H9 (cell line): ENCODE measurements around the gene GCK. TPM values are rescaled to one million over a fixed set of nuclear protein-coding genes. Genes with fewer than 3 reads are reported as not detected.
A peak's percentile ranks its signal among the peaks of the same experiment; 100 is the strongest.

Experiments
- DNase-seq: peaks from one replicate; pipeline ENCODE4 v3.0.0-alpha.2; 2017
- H2AFZ ChIP-seq: one replicate; pipeline ENCODE4 v1.6.1; 2013; ENCODE audit warnings: mild to moderate bottlenecking, low read length, control low read depth, moderate library complexity
- H2AK5ac ChIP-seq: 2 replicates; pipeline ENCODE4 v1.6.1; 2013; ENCODE audit warnings: low read length, control low read depth, mixed read lengths; ENCODE audit not compliant: insufficient read length
- H2BK120ac ChIP-seq: one replicate; pipeline ENCODE4 v1.6.1; 2013; ENCODE audit warnings: low read depth, mild to moderate bottlenecking, low read length, control low read depth, inconsistent platforms; ENCODE audit not compliant: poor library complexity, severe bottlenecking
- H2BK12ac ChIP-seq: 2 replicates; pipeline ENCODE4 v1.6.1; 2013; ENCODE audit warnings: low read length, control low read depth, mixed read lengths, low read depth; ENCODE audit not compliant: insufficient read length
- H2BK15ac ChIP-seq: 2 replicates; pipeline ENCODE4 v1.6.1; 2013; ENCODE audit warnings: low read depth, low read length, control low read depth
- H2BK20ac ChIP-seq: one replicate; pipeline ENCODE4 v1.6.1; 2013; ENCODE audit warnings: low read depth, mild to moderate bottlenecking, low read length, control low read depth, inconsistent platforms; ENCODE audit not compliant: poor library complexity, severe bottlenecking
- H2BK5ac ChIP-seq: 2 replicates; pipeline ENCODE4 v1.6.1; 2013; ENCODE audit warnings: low read length, control low read depth, mixed read lengths; ENCODE audit not compliant: insufficient read length
- H3K14ac ChIP-seq: 2 replicates; pipeline ENCODE4 v1.6.1; 2013; ENCODE audit warnings: low read length, control low read depth; ENCODE audit not compliant: insufficient read depth
- H3K18ac ChIP-seq: 2 replicates; pipeline ENCODE4 v1.6.1; 2013; ENCODE audit warnings: low read depth, mild to moderate bottlenecking, mixed read lengths, low read length, control low read depth; ENCODE audit not compliant: insufficient read length
- H3K23ac ChIP-seq: 2 replicates; pipeline ENCODE4 v1.6.1; 2013; ENCODE audit warnings: low read length, control low read depth, mixed read lengths, low read depth; ENCODE audit not compliant: insufficient read length
- H3K23me2 ChIP-seq: 2 replicates; pipeline ENCODE4 v1.6.1; 2013; ENCODE audit warnings: low read depth, mild to moderate bottlenecking, mixed read lengths, low read length, control low read depth; ENCODE audit not compliant: insufficient read length, poor library complexity, severe bottlenecking
- H3K27ac ChIP-seq: 2 replicates; pipeline ENCODE4 v1.5.1; 2013; ENCODE audit warnings: low read length, control low read depth, mixed read lengths, low read depth; ENCODE audit not compliant: insufficient read length
- H3K27me3 ChIP-seq: 2 replicates; pipeline ENCODE4 v1.6.1; 2013; ENCODE audit warnings: low read length, control low read depth, inconsistent platforms; ENCODE audit not compliant: insufficient read depth
- H3K4ac ChIP-seq: 2 replicates; pipeline ENCODE4 v1.6.1; 2013; ENCODE audit warnings: low read depth, mild to moderate bottlenecking, control low read depth, inconsistent platforms, low read length, moderate library complexity
- H3K4me1 ChIP-seq: 2 replicates; pipeline ENCODE4 v1.6.1; 2013; ENCODE audit warnings: low read length, control low read depth, inconsistent platforms; ENCODE audit not compliant: insufficient read depth
- H3K4me2 ChIP-seq: 2 replicates; pipeline ENCODE4 v1.6.1; 2013; ENCODE audit warnings: low read length, control low read depth, mixed read lengths; ENCODE audit not compliant: insufficient read length, insufficient read depth
- H3K56ac ChIP-seq: 2 replicates; pipeline ENCODE4 v1.6.1; 2013; ENCODE audit warnings: low read depth, mild to moderate bottlenecking, mixed read lengths, low read length, control low read depth; ENCODE audit not compliant: insufficient read length
- H3K79me1 ChIP-seq: 2 replicates; pipeline ENCODE4 v1.6.1; 2013; ENCODE audit warnings: low read depth, mild to moderate bottlenecking, moderate library complexity, low read length, control low read depth, inconsistent platforms; ENCODE audit not compliant: insufficient read depth, poor library complexity, severe bottlenecking
- H3K79me2 ChIP-seq: 2 replicates; pipeline ENCODE4 v1.6.1; 2013; ENCODE audit warnings: low read length, control low read depth, inconsistent platforms; ENCODE audit not compliant: insufficient read depth
- H3K9ac ChIP-seq: 2 replicates; pipeline ENCODE4 v1.6.1; 2013; ENCODE audit warnings: low read length, control low read depth, mixed read lengths; ENCODE audit not compliant: insufficient read length; ENCODE audit errors: extremely low read depth
- H3K9me3 ChIP-seq: one replicate; pipeline ENCODE4 v1.6.1; 2013; ENCODE audit warnings: low read depth, low read length, inconsistent platforms; ENCODE audit not compliant: control insufficient read depth
- H3T11ph ChIP-seq: one replicate; pipeline ENCODE4 v1.6.1; 2013; ENCODE audit warnings: mild to moderate bottlenecking, low read length, control low read depth, inconsistent platforms
- H4K20me1 ChIP-seq: one replicate; pipeline ENCODE4 v1.6.1; 2013; ENCODE audit not compliant: control insufficient read depth, insufficient read length, insufficient read depth
- H4K5ac ChIP-seq: 2 replicates; pipeline ENCODE4 v1.6.1; 2013; ENCODE audit warnings: low read depth, mild to moderate bottlenecking, mixed read lengths, low read length, control low read depth; ENCODE audit not compliant: insufficient read length
- H4K8ac ChIP-seq: replicated peaks from 2 replicates; pipeline ENCODE4 v1.6.1; 2013; ENCODE audit warnings: low read length, control low read depth, mixed read lengths, low read depth; ENCODE audit not compliant: insufficient read length
- H4K91ac ChIP-seq: 2 replicates; pipeline ENCODE4 v1.6.1; 2013; ENCODE audit warnings: low read depth, mild to moderate bottlenecking, moderate library complexity, mixed read lengths, low read length, control low read depth; ENCODE audit not compliant: insufficient read length
- H3K27ac Mint-ChIP-seq, 3 experiments: 2 replicates in 2 of 3; 3 replicates in 1 of 3; pipeline ENCODE4 v1.8.0; 2020 to 2021; ENCODE audit warnings: mixed read lengths in 3 of 3, mild to moderate bottlenecking in 1 of 3, moderate library complexity in 1 of 3
- H3K27me3 Mint-ChIP-seq: 2 replicates; pipeline ENCODE4 v1.8.0; 2021; ENCODE audit warnings: low read depth, mild to moderate bottlenecking, moderate library complexity, mixed read lengths
- H3K36me3 Mint-ChIP-seq, 3 experiments: 2 replicates in 2 of 3; 3 replicates in 1 of 3; pipeline ENCODE4 v1.8.0; 2020 to 2021; ENCODE audit warnings: low read depth in 3 of 3, mixed read lengths in 3 of 3; ENCODE audit not compliant: insufficient read depth in 1 of 3
- H3K4me1 Mint-ChIP-seq, 2 experiments: 2 replicates each; pipeline ENCODE4 v1.8.0; 2020; ENCODE audit warnings: mixed read lengths in 2 of 2
- H3K4me3 Mint-ChIP-seq, 2 experiments: 2 replicates in 1 of 2; 3 replicates in 1 of 2; pipeline ENCODE4 v1.8.0; 2020 to 2021; ENCODE audit warnings: mild to moderate bottlenecking in 2 of 2, mixed read lengths in 2 of 2, moderate library complexity in 1 of 2
- H3K9me3 Mint-ChIP-seq, 2 experiments: 2 replicates in 1 of 2; 3 replicates in 1 of 2; pipeline ENCODE4 v1.8.0; 2020; ENCODE audit warnings: mild to moderate bottlenecking in 2 of 2, mixed read lengths in 2 of 2, moderate library complexity in 1 of 2
- WGBS: extraction: QIAGEN DNeasy Blood & Tissue Kit; methylation state at CpG from one replicate; pipeline ENCODE4 v1.1.7; 2013; ENCODE audit warnings: missing lambda C conversion rate, low lambda C conversion rate, mixed read lengths; ENCODE audit not compliant: insufficient read length; ENCODE audit errors: extremely low coverage; 5-methylcytosine and 5-hydroxymethylcytosine counted together
- total RNA-seq: library from RNA; stranded (reverse); gene quantifications from 2 replicates; pipeline ENCODE4 v1.2.1, GENCODE V29; 2021
- TF ChIP-seq, protein P1 (sequence below): fragments of 200-600 bp; sonication (generic); conservative IDR thresholded peaks from 3 replicates; pipeline ENCODE4 v1.8.0; 2021; ENCODE audit warnings: antibody characterized with exemption, mild to moderate bottlenecking

The GCK gene
- total RNA-seq, 1 experiment from 2014 or later, result 0.98 TPM

DNA sequence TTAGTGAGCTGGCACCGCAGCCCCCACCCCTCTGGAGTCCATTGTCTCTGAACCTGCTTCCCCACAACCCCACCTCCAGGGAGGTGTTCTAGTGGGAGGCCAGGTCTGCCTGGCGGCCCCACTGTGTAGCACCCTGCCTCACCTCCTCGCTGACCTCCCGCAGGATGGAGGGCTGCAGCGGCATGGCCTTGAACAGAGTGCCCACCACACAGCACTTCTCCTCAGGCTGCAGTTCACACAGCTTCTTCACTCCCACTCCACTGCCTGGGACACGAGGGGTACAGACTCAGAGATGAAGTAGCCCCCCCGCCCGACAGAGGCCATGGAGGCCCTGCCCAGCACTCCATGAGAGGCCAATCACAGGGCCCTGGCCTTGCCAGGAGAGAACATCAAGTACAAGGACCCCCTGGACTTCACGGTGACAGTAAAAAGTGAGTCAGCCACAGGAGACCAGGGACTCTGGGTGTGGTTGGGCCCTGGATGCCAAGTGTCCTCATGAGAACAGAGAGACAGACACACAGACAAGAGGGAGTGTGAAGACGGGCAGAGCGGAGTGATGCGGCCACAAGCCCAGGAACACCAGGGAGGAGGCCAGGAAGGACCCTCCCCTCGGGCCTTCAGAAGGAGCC lies 71.3 kb downstream of the GCK start:
- H4K91ac ChIP-seq, result no peak overlapping the region
- H3K18ac ChIP-seq, result no peak overlapping the region
- no peak overlapping the region for H3K14ac ChIP-seq
- H3K9ac ChIP-seq, result no peak overlapping the region
- H2AFZ ChIP-seq, result no peak overlapping the region
- TF ChIP-seq, protein P1, sequence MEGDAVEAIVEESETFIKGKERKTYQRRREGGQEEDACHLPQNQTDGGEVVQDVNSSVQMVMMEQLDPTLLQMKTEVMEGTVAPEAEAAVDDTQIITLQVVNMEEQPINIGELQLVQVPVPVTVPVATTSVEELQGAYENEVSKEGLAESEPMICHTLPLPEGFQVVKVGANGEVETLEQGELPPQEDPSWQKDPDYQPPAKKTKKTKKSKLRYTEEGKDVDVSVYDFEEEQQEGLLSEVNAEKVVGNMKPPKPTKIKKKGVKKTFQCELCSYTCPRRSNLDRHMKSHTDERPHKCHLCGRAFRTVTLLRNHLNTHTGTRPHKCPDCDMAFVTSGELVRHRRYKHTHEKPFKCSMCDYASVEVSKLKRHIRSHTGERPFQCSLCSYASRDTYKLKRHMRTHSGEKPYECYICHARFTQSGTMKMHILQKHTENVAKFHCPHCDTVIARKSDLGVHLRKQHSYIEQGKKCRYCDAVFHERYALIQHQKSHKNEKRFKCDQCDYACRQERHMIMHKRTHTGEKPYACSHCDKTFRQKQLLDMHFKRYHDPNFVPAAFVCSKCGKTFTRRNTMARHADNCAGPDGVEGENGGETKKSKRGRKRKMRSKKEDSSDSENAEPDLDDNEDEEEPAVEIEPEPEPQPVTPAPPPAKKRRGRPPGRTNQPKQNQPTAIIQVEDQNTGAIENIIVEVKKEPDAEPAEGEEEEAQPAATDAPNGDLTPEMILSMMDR, result no peak
- H3T11ph ChIP-seq, result no peak overlapping the region
- H3K27ac ChIP-seq, result no peak overlapping the region
- H2BK5ac ChIP-seq, result no peak overlapping the region
- no CpG with 5 or more reads among the region's 13 CpGs for WGBS
- H4K8ac ChIP-seq, result no peak overlapping the region
- no peaks in the 10 kb centered on the region for H4K20me1 ChIP-seq
- H3K36me3 Mint-ChIP-seq, result peaks cover 43 to 93% (median 81%) of the 10 kb centered on the region in 3 experiments
- H2BK15ac ChIP-seq, result no peak overlapping the region
- H3K4me3 Mint-ChIP-seq, result no peak overlapping the region
- no peaks in the 10 kb centered on the region; the same call in 1 of the 2 replicates for H3K27me3 Mint-ChIP-seq
- peaks cover 9 to 10% of the 10 kb centered on the region in 2 experiments for H3K4me1 Mint-ChIP-seq
- H3K79me1 ChIP-seq, result peaks cover 2% of the 10 kb centered on the region
- H3K27ac Mint-ChIP-seq, result peak overlapping the region in 1 of 3 experiments; percentile 64; a peak in 1 of 7 replicates
- H2BK12ac ChIP-seq, result no peak overlapping the region
- H2AK5ac ChIP-seq, result no peak overlapping the region
- H2BK120ac ChIP-seq, result no peak overlapping the region
- H3K4ac ChIP-seq, result no peak overlapping the region
- no peak overlapping the region for H4K5ac ChIP-seq
- no peaks in the 10 kb centered on the region for H3K9me3 Mint-ChIP-seq
- H3K23me2 ChIP-seq, result peaks cover 4% of the 10 kb centered on the region
- H3K27me3 ChIP-seq, result no peaks in the 10 kb centered on the region
- no peaks in the 10 kb centered on the region; the same call in 1 of the 2 replicates for H3K79me2 ChIP-seq
- DNase-seq, result no peak
- H2BK20ac ChIP-seq, result no peak overlapping the region
- no peaks in the 10 kb centered on the region for H3K9me3 ChIP-seq
- no peak overlapping the region for H3K23ac ChIP-seq
- no peaks in the 10 kb centered on the region for H3K4me1 ChIP-seq
- no peak overlapping the region for H3K4me2 ChIP-seq
- H3K56ac ChIP-seq, result no peak overlapping the region
